ENCODE data around the gene KIAA1217. TPM values are rescaled to one million over a fixed set of nuclear protein-coding genes. Genes with fewer than 3 reads are reported as not detected.

Gene KIAA1217
- total and polyA plus RNA-seq, 8 donors, result 11.9 to 36.7 (median 19.8) TPM

- DNase-seq (no peak), ATAC-seq (no peak), FAIRE-seq (no peak)
- no peaks in the 10 kb centered on the region for H3K4me1 ChIP-seq
- intact Hi-C loops (cut with DNase I), result loop anchor here in 1 of 3 donors (10.0 kb wide), 1 partner anchor 531 kb away; no protein-coding TSS in a partner anchor
- H3K4me3 ChIP-seq, result no peak overlapping the region
- TF ChIP-seq CTCF (IDR thresholded peaks at IDR 0.05), result no peak
- H3K9me3 ChIP-seq, result no peaks in the 10 kb centered on the region
- 88 to 92% methylated on average over 13 of the region's 13 CpGs for WGBS, 2 donors
- H3K36me3 ChIP-seq, result peaks cover 0 to 69% (median 16%) of the 10 kb centered on the region in 3 donors
- H3K27ac ChIP-seq, result no peak overlapping the region
- no peaks in the 10 kb centered on the region for H3K27me3 ChIP-seq
Measured at GRCh38 chr10:24526085-24526649, 317.2 kb downstream of the KIAA1217 start.

- FAIRE-seq (no peak), DNase-seq (no peak), ATAC-seq (no peak)
- intact Hi-C loops (cut with DNase I), result loop anchor here in 1 of 3 donors (10.0 kb wide), 1 partner anchor 534 kb away; no protein-coding TSS in a partner anchor
- Histone ChIP-seq H3K4me1 (no peaks in the 10 kb centered on the region), H3K9me3 (no peaks in the 10 kb centered on the region), H3K27ac (no peak overlapping the region), H3K36me3 (peaks cover 10 to 66% (median 18%) of the 10 kb centered on the region in 3 donors), H3K4me3 (no peak overlapping the region), H3K27me3 (no peaks in the 10 kb centered on the region)
- TF ChIP-seq CTCF (IDR thresholded peaks at IDR 0.05), result no peak
- 93 to 95% methylated on average over 6 of the region's 6 CpGs for WGBS, 2 donors
Measured at GRCh38 chr10:24528946-24529345, 320.0 kb downstream of the KIAA1217 start.

- no peaks in the 10 kb centered on the region for H3K9me3 ChIP-seq
- peaks cover 16 to 66% (median 17%) of the 10 kb centered on the region in 3 donors for H3K36me3 ChIP-seq
- no peak for TF ChIP-seq CTCF (IDR thresholded peaks at IDR 0.05)
- intact Hi-C loops (cut with DNase I), result no loop called here
- no peak overlapping the region for H3K27ac ChIP-seq
- DNase-seq (no peak), ATAC-seq (no peak), FAIRE-seq (no peak)
- 98 to 99% methylated on average over 2 of the region's 2 CpGs for WGBS, 2 donors
- no peak overlapping the region for H3K4me3 ChIP-seq
- H3K27me3 ChIP-seq, result no peaks in the 10 kb centered on the region
- H3K4me1 ChIP-seq, result no peaks in the 10 kb centered on the region
Measured at GRCh38 chr10:24531439-24531838, 322.5 kb downstream of the KIAA1217 start.

GRCh38 chr10:24533981-24534380 is 325.0 kb downstream of the KIAA1217 start:
- no peak for ATAC-seq
- peaks cover 17 to 68% (median 20%) of the 10 kb centered on the region in 3 donors for H3K36me3 ChIP-seq
- intact Hi-C loops (cut with DNase I), result no loop called here

More at GRCh38 chr10:24533981-24534380, 325.0 kb downstream of the KIAA1217 start:
- no peak for TF ChIP-seq CTCF (IDR thresholded peaks at IDR 0.05)
- Histone ChIP-seq H3K9me3 (no peaks in the 10 kb centered on the region), H3K27ac (no peak overlapping the region), H3K4me3 (no peak overlapping the region), H3K4me1 (no peaks in the 10 kb centered on the region), H3K27me3 (no peaks in the 10 kb centered on the region)
- 92 to 93% methylated on average over 4 of the region's 4 CpGs for WGBS, 2 donors
- FAIRE-seq (no peak), DNase-seq (no peak)
